GM19023 (cell line): Measurements from ENCODE around the gene PPFIBP2.
"Not testable (repeated sequence)": the region's sequence is repeated elsewhere in the genome, so short reads cannot be mapped to it uniquely, and the experiment has no call there.

Source experiments
- ATAC-seq: cut with Tn5 transposase; IDR thresholded peaks from one replicate; pipeline ENCODE4 v1.9.1; 2021; ENCODE audit warnings: mild to moderate bottlenecking, moderate library complexity; ENCODE audit not compliant: unreplicated experiment

PPFIBP2 gene

DNA sequence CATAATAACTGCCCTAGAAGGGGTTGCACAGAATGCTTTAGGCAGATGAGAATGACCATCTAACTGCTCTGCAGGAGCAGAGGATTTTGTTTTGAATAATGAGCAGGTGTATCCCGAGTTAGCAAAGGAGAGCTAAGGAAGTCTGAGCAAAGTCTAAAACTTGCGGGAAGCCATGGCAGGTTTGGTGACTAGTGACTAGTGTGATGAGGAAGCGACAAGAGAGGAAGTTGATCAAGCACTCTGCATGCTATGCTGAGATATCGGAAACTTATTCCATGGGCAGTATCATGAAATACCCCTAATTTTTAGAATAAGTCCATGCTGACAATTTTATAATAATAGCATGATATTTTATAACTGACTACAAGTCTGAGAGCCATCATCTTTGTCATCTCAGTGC, 15.6 kb upstream of the PPFIBP2 start:
- no peak for ATAC-seq

DNA sequence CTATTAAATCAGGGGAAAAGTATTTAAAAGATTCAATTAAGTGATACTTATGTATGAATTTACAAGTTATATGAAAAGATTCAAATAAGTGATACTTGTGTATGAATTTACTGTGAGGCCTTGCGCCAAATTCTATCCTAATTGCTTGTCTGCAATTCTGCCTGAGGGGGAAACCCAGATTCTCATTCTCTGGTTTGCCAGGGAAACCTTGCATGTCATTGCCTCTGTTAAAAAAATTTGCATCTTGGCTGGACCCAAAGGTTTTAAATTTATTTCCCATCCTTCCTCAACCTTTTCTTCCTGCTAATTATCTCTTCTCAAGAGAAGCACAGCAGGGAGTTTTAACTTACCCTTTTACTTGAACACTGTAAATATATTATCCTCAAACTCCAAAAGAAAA, 14.7 kb upstream of the PPFIBP2 start:
- ATAC-seq: no peak

DNA sequence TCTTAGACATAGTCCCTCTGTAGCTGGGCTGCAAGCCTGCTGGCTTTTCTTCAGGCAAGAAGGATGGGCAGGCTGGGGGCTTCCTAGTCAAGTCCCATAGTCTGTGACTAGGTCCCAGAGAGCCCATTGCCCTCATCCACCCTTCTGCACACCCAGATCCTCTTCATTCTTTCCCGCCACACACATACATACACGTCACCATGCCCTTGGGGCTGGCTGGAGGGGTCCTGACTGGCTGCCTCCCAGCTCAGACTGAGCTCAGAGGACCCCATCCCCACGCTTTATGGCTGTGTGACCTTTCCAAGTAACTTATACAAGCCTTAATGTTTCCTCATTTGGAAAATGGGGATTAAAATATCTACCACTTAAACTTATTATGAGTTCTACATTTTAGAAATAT, 13.5 kb upstream of the PPFIBP2 start:
- ATAC-seq: no peak

DNA sequence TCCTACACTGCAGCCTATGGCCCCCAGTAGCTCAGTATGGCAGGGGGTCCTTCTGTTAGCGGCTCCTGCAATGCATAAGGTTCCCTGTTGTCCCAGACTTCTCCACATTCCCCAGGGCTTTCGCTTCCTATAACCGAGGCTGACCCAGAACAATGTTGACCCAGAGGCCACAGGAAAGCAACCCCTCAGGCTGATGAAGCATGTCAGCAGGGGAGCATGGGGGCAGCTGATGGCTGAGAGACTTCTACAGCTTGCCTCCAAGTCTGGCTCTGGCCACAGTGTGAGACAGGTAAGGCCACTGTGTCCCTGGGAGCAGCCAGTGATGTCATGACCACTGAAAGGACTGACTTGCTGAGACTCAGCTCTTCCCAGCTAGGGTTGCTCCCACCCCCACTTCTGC, 12.5 kb upstream of the PPFIBP2 start:
- ATAC-seq: no peak

DNA sequence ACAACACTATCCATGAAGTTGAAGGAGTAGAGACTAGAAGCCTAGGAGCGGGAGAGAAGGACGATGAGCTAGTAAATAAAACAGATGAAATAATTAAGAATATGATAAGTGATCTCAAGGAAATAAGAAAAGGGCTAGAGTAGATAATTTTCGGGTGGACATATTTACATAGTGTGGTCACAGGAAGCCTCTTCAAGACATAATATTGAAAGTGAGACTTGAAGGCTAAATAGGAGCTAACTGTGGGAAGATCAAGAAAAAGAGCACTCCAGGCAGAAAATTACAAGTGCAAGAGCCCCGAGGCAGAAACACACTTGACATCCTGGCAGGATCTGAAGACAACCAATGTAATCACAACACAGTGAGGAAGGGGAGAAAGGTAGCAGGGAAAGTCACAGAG, 11.9 kb upstream of the PPFIBP2 start:
- ATAC-seq: no peak

DNA sequence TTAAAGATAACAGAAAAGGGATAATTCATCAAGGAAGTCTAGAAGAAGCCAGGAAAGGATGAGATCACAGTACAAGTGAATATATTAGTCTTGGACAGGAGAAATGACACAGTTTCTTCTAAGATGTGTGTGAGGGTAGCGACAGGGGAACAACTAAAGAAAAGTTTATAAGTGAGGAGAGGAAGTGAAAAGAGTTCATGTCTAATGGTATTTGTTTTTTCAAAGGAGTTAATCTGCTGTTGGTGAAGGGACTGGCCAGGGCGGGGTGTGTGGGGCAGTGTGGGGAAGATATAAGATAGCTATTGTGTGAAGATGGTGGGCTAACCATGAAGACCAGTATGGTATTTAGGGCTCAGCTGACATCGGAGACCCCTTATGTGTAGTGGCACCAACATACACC, 7.6 kb upstream of the PPFIBP2 start:
- no peak for ATAC-seq

DNA sequence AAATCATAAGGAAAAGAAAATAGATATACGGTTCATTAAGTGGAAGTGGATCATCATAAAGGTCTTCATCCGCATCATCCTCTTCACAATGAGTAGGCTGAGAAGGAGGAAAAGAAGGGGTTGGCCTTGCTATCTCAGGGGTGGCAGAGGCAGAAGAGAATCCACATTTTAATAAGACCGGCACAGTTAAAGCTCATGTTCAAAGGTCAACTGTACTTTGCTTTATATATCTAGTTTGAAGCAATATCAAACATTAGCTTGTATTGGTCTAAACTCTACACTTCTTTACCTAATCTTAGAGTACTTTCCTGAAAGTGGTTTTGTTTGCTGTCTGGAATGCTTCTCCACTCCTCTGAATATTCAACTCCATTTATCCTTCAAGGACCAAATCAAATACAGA, 5.7 kb upstream of the PPFIBP2 start:
- ATAC-seq: no peak

DNA sequence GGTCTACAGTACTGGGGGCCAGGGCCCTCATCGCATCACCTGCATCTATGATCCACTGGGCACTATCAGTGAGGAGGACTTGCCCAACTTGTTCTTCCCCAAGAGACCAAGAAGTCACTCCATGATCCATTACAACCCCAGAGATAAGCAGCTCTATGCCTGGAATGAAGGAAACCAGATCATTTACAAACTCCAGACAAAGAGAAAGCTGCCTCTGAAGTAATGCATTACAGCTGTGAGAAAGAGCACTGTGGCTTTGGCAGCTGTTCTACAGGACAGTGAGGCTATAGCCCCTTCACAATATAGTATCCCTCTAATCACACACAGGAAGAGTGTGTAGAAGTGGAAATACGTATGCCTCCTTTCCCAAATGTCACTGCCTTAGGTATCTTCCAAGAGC, 3.8 kb upstream of the PPFIBP2 start:
- no peak for ATAC-seq

DNA sequence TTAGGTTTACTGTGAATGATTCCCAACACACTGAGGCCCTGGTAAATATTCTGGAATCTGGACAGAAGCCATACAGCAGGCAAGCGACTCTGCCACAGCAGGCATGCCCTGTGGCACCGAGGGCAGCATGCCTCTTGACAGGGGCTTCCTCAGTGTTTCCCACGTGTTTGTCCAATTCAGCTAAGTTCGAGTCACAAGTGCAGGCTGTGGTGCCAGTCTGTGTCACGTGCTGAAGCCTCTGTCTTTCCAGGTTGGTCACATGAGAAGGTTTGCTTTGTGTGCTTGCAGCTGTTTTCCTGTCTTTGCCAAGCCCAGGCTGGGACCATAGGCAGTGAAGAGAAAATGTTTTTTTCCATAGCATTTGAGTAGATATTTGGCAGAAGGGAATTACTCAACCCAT, 2.4 kb upstream of the PPFIBP2 start:
- ATAC-seq: no peak

DNA sequence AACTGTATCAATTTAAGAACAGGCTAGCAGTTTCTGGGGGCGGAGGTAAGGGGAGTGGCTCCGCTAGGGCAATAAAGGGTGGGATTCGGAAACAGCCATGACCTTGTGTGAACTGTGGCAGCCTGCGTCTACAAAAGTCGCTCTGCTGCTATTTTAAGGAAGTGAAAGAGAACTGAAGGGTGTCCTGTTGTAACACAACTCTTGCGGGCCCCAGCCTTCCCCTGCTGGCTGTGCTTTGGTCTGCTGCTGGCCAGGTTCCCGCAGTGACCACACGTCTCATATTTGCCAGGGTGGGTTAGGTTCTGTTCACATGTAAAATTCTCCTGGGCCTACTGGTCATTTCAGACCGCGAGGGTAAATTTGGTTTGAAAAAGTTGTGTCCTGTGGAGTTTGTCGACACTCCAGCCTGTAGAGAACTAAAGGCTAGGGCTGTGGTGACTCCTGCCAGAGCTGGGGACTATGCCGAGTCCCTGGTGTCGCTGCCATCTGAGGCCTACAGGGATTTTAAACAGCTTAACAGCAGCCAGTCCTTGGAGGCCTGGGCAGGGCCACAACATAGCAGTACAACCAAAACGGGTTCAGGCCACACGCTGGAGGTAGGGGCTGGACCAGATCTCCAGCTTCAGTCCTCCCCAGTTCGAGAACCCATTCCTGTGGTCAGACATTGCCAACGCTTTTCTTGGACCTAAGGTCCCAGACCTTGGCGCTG, 1.1 kb upstream of the PPFIBP2 start:
- ATAC-seq: peak; percentile 61

DNA sequence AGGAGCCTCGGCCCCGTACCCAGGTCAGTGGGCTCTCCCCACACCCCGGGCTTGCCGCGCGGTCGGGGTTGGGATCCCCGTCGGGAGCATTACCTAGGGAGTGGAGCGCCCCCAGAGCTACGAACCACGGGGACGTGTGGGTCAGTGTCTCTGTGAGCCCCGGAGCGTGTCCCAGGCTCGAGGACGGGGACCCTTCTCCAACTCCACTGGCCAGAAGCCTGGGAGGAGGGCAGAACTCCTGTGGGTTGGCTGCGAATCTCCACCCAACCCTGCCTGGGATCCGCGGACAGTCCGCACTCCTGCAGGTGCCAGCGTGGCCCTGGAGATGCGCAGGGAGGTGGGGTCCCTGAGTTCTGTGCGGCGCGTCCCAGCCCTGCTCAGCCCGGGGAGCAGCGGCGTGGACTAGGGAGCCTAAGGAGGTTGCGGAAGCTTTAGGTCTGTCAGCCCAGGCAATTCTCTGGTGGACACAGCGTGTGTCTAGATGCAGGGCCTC, 346 bp downstream of the PPFIBP2 start:
- peak; percentile 5 for ATAC-seq

DNA sequence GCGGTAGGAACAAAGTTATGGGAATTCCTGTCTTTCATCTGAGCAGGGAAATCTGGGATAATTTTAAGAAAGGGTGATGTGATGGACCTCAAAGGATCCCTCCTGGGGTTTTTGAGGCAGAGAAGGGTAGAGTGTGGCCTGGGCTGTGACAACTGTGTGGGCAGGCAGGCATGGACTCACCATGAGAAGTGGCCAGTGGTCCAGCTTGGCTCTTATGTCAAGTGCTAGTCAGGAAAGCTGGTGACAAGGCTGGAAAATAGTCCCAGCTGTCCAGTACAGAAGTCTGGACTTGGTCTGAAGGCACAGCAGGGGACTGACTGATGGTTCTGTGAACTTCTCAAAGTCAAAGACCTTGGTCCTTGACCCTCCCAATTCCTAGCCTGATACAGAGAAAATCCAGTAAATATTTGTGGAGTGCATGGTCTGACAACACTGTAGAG, 1.7 kb downstream of the PPFIBP2 start:
- ATAC-seq: no peak

DNA sequence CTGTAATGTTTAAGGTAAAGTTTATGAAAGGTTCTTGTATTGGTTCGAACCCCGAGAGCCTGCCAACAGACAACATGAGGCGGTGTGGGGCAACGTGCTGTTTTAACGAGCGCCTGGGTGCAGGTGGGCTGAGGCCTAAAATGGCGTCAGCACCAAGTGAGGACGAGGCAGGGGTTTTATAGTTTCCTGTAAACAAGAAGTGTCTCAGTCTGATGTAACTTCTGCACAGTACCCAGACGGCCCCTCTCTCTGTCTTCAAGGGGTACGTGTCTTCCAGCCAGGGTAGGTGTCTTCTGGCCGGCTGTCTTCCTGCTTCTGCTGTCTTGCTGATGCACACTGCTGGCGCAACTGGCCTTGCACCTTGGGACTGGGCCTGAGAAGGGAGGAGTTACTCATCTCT, 2.7 kb downstream of the PPFIBP2 start:
- ATAC-seq: no peak

DNA sequence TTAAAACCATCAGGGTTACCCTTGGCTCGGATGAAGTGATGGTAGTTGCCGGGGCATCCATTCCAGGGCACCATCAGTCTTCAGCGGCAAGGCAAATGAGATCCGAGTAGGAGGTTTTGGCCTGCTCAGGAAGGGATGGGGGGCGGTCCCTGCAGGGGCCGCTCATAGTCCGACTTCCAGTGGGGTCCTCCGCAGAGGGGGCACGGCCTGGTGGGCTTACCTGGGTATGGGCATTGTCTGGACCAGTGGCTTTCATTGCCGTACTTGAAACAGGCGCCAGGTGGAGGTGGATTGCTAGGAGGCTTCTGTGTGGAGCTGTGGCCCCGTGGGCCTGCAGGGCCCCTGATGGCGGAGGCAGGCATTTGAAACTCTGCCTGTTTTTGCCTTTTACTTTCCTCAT, 3.9 kb downstream of the PPFIBP2 start:
- ATAC-seq: not testable (repeated sequence)

DNA sequence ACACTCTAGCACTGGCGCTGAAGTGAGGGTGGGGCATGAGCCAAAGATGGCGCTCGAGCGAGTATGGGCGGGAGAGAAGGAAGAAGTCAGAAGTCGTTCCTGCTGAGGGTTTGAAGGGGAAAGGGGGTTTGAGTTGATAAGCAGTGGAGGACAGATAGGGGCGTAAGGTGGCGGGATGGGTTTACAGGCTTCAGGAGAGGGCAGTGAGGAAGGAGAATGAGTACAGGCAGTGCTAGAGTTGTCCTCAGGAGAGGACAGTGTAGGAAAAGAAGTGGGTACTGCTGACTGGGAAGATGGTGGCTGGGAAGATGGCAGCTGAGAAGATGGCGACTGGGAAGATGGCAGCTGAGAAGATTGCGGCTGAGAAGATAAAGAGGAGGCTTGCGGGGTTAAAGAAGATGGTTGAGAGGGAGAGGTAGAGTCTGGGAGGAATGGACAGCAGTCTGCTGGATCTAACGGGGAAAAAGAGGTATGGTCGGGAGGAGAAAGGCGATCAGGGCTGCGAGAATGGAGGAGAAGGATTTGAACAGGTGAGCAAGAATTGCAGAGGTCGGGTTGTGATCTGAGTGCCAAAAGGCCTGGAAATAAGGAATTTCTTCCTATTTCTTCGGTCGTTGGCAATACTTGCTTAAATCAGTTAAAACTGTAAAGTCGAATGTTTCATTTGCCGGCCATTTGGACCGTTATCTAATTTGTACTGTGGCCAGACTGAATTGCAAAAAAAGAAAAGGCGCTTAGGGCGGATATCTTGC, 5.2 kb downstream of the PPFIBP2 start:
- ATAC-seq: no peak

DNA sequence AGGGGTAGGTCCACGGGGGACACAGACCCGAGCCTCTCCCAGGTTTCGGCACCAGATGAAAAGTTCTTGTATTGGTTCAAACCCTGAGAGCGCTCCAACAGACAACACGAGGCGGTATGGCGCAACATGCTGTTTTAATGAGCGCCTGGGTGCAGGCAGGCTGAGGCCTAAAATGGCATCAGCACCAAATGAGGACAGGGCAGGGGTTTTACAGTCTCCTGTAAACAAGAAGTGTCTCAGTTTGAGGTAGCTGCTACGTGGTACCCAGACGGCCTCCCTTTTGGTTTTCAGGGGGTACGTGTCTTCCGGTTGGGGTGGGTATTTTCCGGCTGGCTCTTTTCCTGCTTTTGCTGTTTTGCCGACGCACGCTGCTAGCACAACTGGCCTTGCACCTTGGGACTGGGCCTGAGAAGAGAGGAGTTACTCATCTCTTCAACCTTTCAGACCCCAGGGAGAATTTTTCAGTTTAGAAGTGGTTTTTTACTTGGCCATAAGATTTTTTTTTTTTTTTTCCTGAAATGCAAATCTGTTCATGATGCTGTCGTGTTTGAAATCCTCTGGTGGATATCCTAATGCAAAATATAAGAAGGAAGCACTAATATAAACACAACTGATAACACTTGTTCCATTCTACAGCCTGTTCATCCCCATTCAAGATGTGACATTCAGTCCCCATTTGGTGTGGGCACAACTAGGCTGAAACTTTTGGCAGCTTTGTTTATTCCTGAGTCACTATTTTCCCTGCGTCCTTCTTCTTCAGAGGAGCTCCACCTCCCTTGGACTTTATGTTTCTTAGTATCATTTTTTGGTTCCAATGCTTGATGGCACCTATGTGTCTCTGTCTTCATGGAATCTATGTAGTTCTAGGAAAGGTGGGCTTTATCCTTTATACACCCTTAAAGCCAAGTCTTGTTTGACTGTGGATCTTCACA, 6.5 kb downstream of the PPFIBP2 start:
- peak; percentile 70 for ATAC-seq

DNA sequence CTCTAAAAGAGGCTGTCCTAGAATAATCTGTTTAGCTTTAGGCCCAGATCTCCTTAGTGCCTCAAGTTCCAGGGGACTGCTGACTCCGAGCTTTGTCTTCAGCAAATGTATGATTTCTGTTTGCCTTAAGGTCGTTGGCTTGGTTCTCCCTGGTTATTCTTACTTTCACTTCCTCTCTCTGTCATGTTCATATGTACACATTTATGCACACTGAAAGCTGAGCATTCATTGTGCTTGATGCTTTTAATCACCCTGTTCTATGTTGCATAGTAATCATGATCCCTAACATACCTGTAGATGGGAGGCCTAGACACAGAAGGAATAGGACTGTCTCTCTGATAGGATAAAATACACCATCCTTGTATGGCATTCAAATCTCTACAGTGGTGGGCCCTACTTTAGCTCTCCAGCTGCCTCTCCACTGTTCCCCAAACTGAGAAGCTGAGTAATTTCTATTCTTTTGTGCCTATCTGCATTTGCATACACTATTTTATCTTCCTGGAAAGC, 7.2 kb downstream of the PPFIBP2 start:
- ATAC-seq: peak; percentile 71

DNA sequence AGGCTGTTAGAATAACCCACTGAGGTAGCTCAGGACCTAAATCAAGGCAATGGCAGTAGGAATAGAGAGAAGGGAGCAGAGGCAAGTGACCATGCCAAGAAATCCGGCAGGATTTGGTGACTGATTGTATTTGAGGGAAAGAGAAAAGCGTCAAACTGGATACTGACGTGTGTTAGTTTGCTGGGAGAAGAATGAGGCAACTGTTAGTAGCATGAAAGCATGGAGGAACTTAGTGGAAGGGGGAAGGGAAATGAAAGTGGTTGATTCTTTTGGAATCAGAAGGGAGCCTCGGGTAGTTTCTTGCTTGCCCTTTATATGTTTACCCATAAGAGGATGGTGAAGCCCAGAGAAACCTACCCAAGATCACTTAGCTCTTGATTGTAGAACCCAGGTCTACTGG, 8.3 kb downstream of the PPFIBP2 start:
- no peak for ATAC-seq

DNA sequence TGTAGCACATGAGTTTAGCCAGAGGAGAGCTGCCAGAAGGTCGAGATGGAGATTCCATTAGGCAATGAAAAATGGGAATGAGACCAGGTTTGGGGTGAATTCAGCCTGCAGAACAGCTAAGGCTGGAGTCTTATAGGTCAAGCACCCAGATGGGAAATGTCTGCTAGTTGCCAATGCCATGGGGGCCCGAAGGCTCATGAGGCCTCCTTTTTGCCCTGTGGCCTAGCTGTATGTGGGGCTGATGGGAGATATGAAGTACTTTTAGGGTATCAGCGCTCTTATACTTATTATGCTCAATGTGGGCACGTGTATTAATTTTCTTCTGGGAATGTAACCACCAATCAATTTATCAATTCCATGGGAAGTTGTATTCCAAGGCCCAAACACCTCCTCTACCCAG, 8.7 kb downstream of the PPFIBP2 start:
- ATAC-seq: no peak

DNA sequence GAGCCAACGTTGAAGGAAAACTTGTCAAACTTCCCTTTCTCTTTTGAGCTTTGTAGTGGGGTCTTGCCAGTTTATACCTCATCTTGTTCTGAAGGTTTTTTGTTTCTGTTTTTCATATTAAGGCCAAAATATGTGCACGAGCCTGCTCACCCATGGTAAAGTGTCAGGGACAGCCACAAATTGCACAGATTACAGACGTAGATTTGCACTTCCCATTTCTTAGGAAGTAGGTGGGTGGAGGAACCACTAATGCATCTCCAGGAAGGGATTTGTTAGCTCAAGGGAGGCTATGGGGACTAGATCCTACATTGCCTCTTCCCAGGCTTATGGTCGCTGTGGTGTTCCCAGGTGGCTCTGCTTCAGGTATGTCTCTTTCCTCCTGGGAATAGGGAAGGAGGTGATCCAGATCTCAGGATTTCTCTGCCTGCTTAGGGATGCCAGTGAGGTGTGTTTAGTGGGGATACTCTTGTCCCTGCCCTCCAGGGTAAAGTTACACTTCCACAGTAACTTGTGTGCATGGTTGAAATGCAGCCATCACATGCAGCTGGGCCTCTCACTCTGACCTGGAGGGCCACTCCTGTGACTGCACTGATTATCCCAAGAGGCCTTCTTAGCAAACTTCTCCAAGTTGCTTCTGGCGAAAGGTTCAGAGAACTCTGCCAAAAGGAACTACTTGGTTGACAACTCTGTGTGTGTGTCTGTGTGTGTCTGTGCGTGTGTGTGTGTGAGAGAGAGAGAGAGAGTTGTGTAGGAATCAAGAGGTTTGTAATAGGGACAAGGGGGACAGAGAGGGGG, 9.8 kb downstream of the PPFIBP2 start:
- no peak for ATAC-seq
